Neural progenitor cell (in vitro differentiated cells): Measurements from ENCODE around the gene VWF.

ENCODE experiments used
- CTCF ChIP-seq: fragments of 200-600 bp; sonication (generic); IDR thresholded peaks from 2 replicates; pipeline ENCODE4 v1.5.1; 2017; ENCODE audit warnings: antibody characterized with exemption, mild to moderate bottlenecking
- EZH2 ChIP-seq: fragments of 200-600 bp; sonication (generic); IDR thresholded peaks from 2 replicates; pipeline ENCODE4 v1.6.1; 2017; ENCODE audit warnings: antibody characterized with exemption, mild to moderate bottlenecking, moderate library complexity
- EZH2phosphoT487 ChIP-seq: fragments of 200-600 bp; sonication (generic); IDR thresholded peaks from 2 replicates; pipeline ENCODE4 v1.6.1; 2017; ENCODE audit warnings: antibody characterized with exemption

GRCh38 chr12:6157482-6157881, 33.0 kb upstream of the VWF start:
- TF ChIP-seq EZH2 (no peak), CTCF (no peak), EZH2phosphoT487 (no peak)
